H1 (cell line): ENCODE measurements around the gene SLC25A53. TPM values are rescaled to one million over a fixed set of nuclear protein-coding genes. Genes with fewer than 3 reads are reported as not detected.

Source experiments
- CTCF ChIA-PET: fragments of 300-600 bp; sonication (Branson Sonifier 250); formaldehyde crosslinking; loops from one replicate; lab custom pipeline; 2021; ENCODE audit not compliant: partially characterized antibody; lab: Charles Lee
- POLR2A ChIA-PET: fragments of 300-600 bp; sonication (Branson Sonifier 250); formaldehyde crosslinking; loops from one replicate; lab custom pipeline; 2021; ENCODE audit warnings: inconsistent platforms; ENCODE audit not compliant: partially characterized antibody; lab: Charles Lee
- DNase-seq, 2 experiments: peaks; one replicate each; pipeline versions ENCODE4 v3.0.0 to v3.0.0-alpha.2; 2010 to 2022; ENCODE audit warnings: low spot score in 2 of 2, low read depth in 1 of 2, mixed read lengths in 1 of 2
- FAIRE-seq: peaks from 2 replicates; lab custom pipeline; 2011; peaks lifted over from hg19 to GRCh38; lab: Jason Lieb, UNC
- H2AFZ ChIP-seq: 2 replicates; pipeline ENCODE4 v1.8.1; 2012; ENCODE audit warnings: low read length, inconsistent platforms
- H2AK5ac ChIP-seq: 2 replicates; pipeline ENCODE4 v1.6.1; 2013; ENCODE audit warnings: low read depth, low read length
- H2BK120ac ChIP-seq: replicated peaks from 2 replicates; pipeline ENCODE3; 2013; ENCODE audit warnings: low read depth, low read length, inconsistent platforms
- H2BK12ac ChIP-seq: 2 replicates; pipeline ENCODE4 v1.6.1; 2013; ENCODE audit warnings: low read depth, low read length
- H2BK15ac ChIP-seq: 2 replicates; pipeline ENCODE4 v1.6.1; 2013; ENCODE audit warnings: low read length
- H2BK20ac ChIP-seq: 2 replicates; pipeline ENCODE4 v1.6.1; 2013; ENCODE audit warnings: low read length
- H2BK5ac ChIP-seq: 2 replicates; pipeline ENCODE4 v1.6.1; 2013; ENCODE audit warnings: low read depth, low read length
- H3K14ac ChIP-seq: 2 replicates; pipeline ENCODE4 v1.6.1; 2013; ENCODE audit warnings: inconsistent platforms; ENCODE audit not compliant: insufficient read length
- H3K18ac ChIP-seq: 2 replicates; pipeline ENCODE4 v1.6.1; 2013; ENCODE audit warnings: low read length; ENCODE audit errors: extremely low read depth
- H3K23ac ChIP-seq: 2 replicates; pipeline ENCODE4 v1.6.1; 2013; ENCODE audit warnings: inconsistent platforms; ENCODE audit not compliant: insufficient read length
- H3K23me2 ChIP-seq: 2 replicates; pipeline ENCODE4 v1.6.1; 2013; ENCODE audit warnings: low read depth, low read length
- H3K27ac ChIP-seq: 2 replicates; pipeline ENCODE4 v1.6.1; 2011; ENCODE audit warnings: low read depth, low read length, inconsistent platforms
- H3K27me3 ChIP-seq, 4 experiments: replicated peaks in 1 of 4; 1 replicate in 1 of 4; 2 replicates in 3 of 4; pipeline versions ENCODE4 v1.6.1 to v1.8.1; 2011 to 2013; ENCODE audit warnings: low read length in 3 of 4, mild to moderate bottlenecking in 3 of 4, inconsistent platforms in 2 of 4, mixed read lengths in 2 of 4, moderate library complexity in 1 of 4; ENCODE audit not compliant: control insufficient read depth in 3 of 4, insufficient read depth in 3 of 4; ENCODE audit errors: extremely low read depth in 1 of 4
- H3K36me3 ChIP-seq, 4 experiments: 2 replicates each; pipeline versions ENCODE4 v1.6.1 to v1.8.1; 2011 to 2013; ENCODE audit warnings: mild to moderate bottlenecking in 4 of 4, low read length in 3 of 4, moderate library complexity in 2 of 4, control low read depth in 1 of 4, inconsistent platforms in 1 of 4; ENCODE audit not compliant: insufficient read depth in 4 of 4, control insufficient read depth in 2 of 4
- H3K4ac ChIP-seq: replicated peaks from 2 replicates; pipeline ENCODE3; 2013; ENCODE audit warnings: low read length, low read depth, mixed read lengths, inconsistent platforms; ENCODE audit not compliant: insufficient read length
- H3K4me1 ChIP-seq, 4 experiments: replicated peaks in 1 of 4; 1 replicate in 1 of 4; 2 replicates in 3 of 4; pipeline versions ENCODE4 v1.6.1 to v1.8.1; 2011 to 2013; ENCODE audit warnings: low read length in 3 of 4, inconsistent platforms in 2 of 4, mixed read lengths in 1 of 4; ENCODE audit not compliant: insufficient read depth in 4 of 4, control insufficient read depth in 3 of 4
- H3K4me2 ChIP-seq, 2 experiments: 2 replicates each; pipeline versions ENCODE4 v1.6.1 to v1.8.1; 2011 to 2013; ENCODE audit warnings: low read depth in 2 of 2, low read length in 2 of 2, control low read depth in 1 of 2, inconsistent platforms in 1 of 2, mild to moderate bottlenecking in 1 of 2; ENCODE audit not compliant: insufficient read depth in 1 of 2
- H3K4me3 ChIP-seq, 4 experiments: fragments of 200-600, 300-600 bp in 1 of 4; sonication (generic), shearing (Covaris generic), sonication (Bioruptor Twin) in 1 of 4; 2 replicates each; pipeline versions ENCODE4 v1.5.1 to v1.8.1; 2011 to 2016; ENCODE audit warnings: low read length in 4 of 4, low read depth in 3 of 4, control low read depth in 2 of 4, inconsistent platforms in 2 of 4, mild to moderate bottlenecking in 2 of 4, mixed read lengths in 1 of 4, moderate library complexity in 1 of 4; ENCODE audit not compliant: insufficient read depth in 2 of 4; ENCODE audit errors: extremely low read depth in 1 of 4
- H3K56ac ChIP-seq: replicated peaks from 2 replicates; pipeline ENCODE3; 2013; ENCODE audit warnings: low read depth, mild to moderate bottlenecking, mixed read lengths, low read length, inconsistent platforms; ENCODE audit not compliant: insufficient read length
- H3K79me1 ChIP-seq: 2 replicates; pipeline ENCODE4 v1.6.1; 2013; ENCODE audit warnings: low read depth, low read length, control low read depth
- H3K79me2 ChIP-seq, 2 experiments: 2 replicates each; pipeline versions ENCODE4 v1.6.1 to v1.8.1; 2012 to 2013; ENCODE audit warnings: low read length in 2 of 2, mild to moderate bottlenecking in 2 of 2, inconsistent platforms in 1 of 2; ENCODE audit not compliant: insufficient read depth in 2 of 2, control insufficient read depth in 1 of 2
- H3K9ac ChIP-seq, 4 experiments: replicated peaks in 1 of 4; 1 replicate in 1 of 4; 2 replicates in 3 of 4; pipeline versions ENCODE4 v1.6.1 to v1.8.1; 2011 to 2013; ENCODE audit warnings: low read depth in 3 of 4, low read length in 3 of 4, control low read depth in 2 of 4, mild to moderate bottlenecking in 2 of 4, moderate library complexity in 2 of 4, inconsistent platforms in 1 of 4; ENCODE audit errors: extremely low read depth in 1 of 4
- H3K9me3 ChIP-seq, 2 experiments: 2 replicates each; pipeline versions ENCODE4 v1.6.1 to v1.8.1; 2012 to 2013; ENCODE audit warnings: mild to moderate bottlenecking in 2 of 2, moderate library complexity in 2 of 2, control low read depth in 1 of 2, inconsistent platforms in 1 of 2, low read depth in 1 of 2, low read length in 1 of 2, mixed read lengths in 1 of 2; ENCODE audit not compliant: insufficient read depth in 2 of 2
- H4K20me1 ChIP-seq, 2 experiments: replicated peaks in 1 of 2; 2 replicates each; pipeline versions ENCODE3 to v1.8.1; 2011 to 2013; ENCODE audit warnings: inconsistent platforms in 2 of 2, low read length in 2 of 2, mild to moderate bottlenecking in 1 of 2; ENCODE audit not compliant: insufficient read depth in 2 of 2, control insufficient read depth in 1 of 2
- H4K5ac ChIP-seq: 2 replicates; pipeline ENCODE4 v1.6.1; 2013; ENCODE audit warnings: low read length, low read depth, mixed read lengths, inconsistent platforms; ENCODE audit not compliant: insufficient read length
- H4K8ac ChIP-seq: 2 replicates; pipeline ENCODE4 v1.8.0; 2013; ENCODE audit warnings: mild to moderate bottlenecking, moderate library complexity, low read length, inconsistent platforms; ENCODE audit not compliant: insufficient read depth; ENCODE audit errors: extremely low read depth
- H4K91ac ChIP-seq: replicated peaks from 2 replicates; pipeline ENCODE3; 2013; ENCODE audit warnings: low read length, mixed read lengths, inconsistent platforms; ENCODE audit not compliant: insufficient read length
- ASH2L ChIP-seq: fragments of 200-600, 300-600 bp; sonication (generic); IDR thresholded peaks from one replicate; pipeline ENCODE4 v1.7.1; 2017; ENCODE audit warnings: low read length
- GTF2F1 ChIP-seq: IDR thresholded peaks from 2 replicates; pipeline ENCODE4 v1.6.1; 2012; ENCODE audit warnings: low read depth, low read length, improper control_type of control experiment, borderline replicate concordance
- KDM5A ChIP-seq: fragments of 200-600 bp; IDR thresholded peaks from 2 replicates; pipeline ENCODE4 v1.7.1; 2012; ENCODE audit warnings: mild to moderate bottlenecking, low read length, inconsistent platforms, mixed read lengths
- RXRA ChIP-seq: IDR thresholded peaks from 2 replicates; pipeline ENCODE4 v1.6.1; 2011; ENCODE audit warnings: low read depth, mild to moderate bottlenecking, low read length, moderate library complexity; ENCODE audit not compliant: insufficient read depth
- SAP30 ChIP-seq: fragments of 300-600 bp; sonication (generic); IDR thresholded peaks from 2 replicates; pipeline ENCODE4 v1.7.1; 2012; ENCODE audit warnings: low read length, moderate library complexity, mild to moderate bottlenecking, inconsistent platforms; ENCODE audit not compliant: insufficient read depth, insufficient replicate concordance
- TAF1 ChIP-seq: IDR thresholded peaks from 2 replicates; pipeline ENCODE4 v1.6.1; 2011; ENCODE audit warnings: mild to moderate bottlenecking, low read depth, low read length
- WGBS, 2 experiments: shearing (Covaris generic) in 1 of 2; methylation state at CpG; one replicate each; pipeline versions ENCODE4 v1.1.6 to v1.1.7; 2013 to 2015; ENCODE audit warnings: low lambda C conversion rate in 2 of 2, mixed read lengths in 2 of 2, inconsistent platforms in 1 of 2, low coverage in 1 of 2, missing lambda C conversion rate in 1 of 2; ENCODE audit not compliant: insufficient replicate concordance in 2 of 2, insufficient coverage in 1 of 2, insufficient read length in 1 of 2; ENCODE audit errors: extremely low coverage in 1 of 2, missing lambda C conversion rate in 1 of 2; 5-methylcytosine and 5-hydroxymethylcytosine counted together
- polyA plus RNA-seq, 7 experiments: library from polyadenylated mRNA; depleted of rRNA in 3 of 7; stranded (reverse) in 5 of 7; unstranded in 2 of 7; fragments of >200 nt in 5 of 7; fragments of 200-250 nt in 2 of 7; gene quantifications; 1 replicate in 5 of 7; 2 replicates in 1 of 7; 4 replicates in 1 of 7; pipeline versions ENCODE4 v1.2.1 to v1.2.3, GENCODE V29; 2011 to 2013; ENCODE audit warnings: missing spikeins in 2 of 7, mixed read lengths in 2 of 7
- total RNA-seq: library from RNA; stranded (reverse); fragmentation: NEBNext Ultra II Directional; extraction: Animal tissue kit (Norgen Biotek cat#: 25700); gene quantifications from 2 replicates; pipeline ENCODE4 v1.2.1, GENCODE V29; 2021
- TF ChIP-seq, protein P1 (sequence below): IDR thresholded peaks from 2 replicates; pipeline ENCODE4 v1.6.1; 2011; ENCODE audit warnings: low read depth, mild to moderate bottlenecking, low read length; ENCODE audit not compliant: insufficient read depth
- TF ChIP-seq, protein P2 (sequence below): IDR thresholded peaks from 2 replicates; pipeline ENCODE4 v1.6.1; 2012; ENCODE audit warnings: inconsistent platforms

SLC25A53 gene
- total and polyA plus RNA-seq, 2 of the 8 experiments (the other 6 are each of a cell fraction or from before 2014, with no cell fraction given): 2.4 to 4.2 TPM

DNA sequence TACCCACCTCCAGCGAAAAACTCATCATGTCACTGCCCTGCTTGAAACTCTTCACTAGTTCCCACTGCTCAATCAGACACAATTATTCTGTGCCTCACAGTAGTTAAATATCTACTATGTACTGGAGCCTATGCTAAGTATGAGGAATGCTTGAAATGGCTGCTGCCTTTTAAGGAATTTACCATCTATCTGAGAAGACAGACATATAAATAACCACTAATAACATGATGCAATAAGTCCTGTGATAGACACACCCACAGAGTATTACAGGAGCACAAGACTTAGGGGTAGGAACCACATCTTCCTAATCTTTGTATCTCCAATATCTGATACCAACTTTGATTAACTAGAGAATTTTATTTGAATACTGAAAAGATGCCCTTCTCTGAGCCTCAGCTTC is 21.1 kb downstream of the SLC25A53 start:
- Histone ChIP-seq H2BK120ac (no peak overlapping the region), H2BK12ac (no peak overlapping the region), H4K20me1 (no peaks in the 10 kb centered on the region), H3K79me2 (no peaks in the 10 kb centered on the region), H3K4me3 (no peak overlapping the region), H2BK20ac (no peak overlapping the region), H4K5ac (no peak overlapping the region), H3K18ac (no peak overlapping the region), H3K4me1 (no peaks in the 10 kb centered on the region), H3K23ac (no peak overlapping the region), H3K14ac (no peak overlapping the region), H3K23me2 (0 out of 2 replicates have a peak, but pooled peaks cover 2% of the 10 kb centered on the region), H3K27me3 (no peaks in the 10 kb centered on the region), H2BK5ac (no peak overlapping the region), H3K9ac (no peak overlapping the region), H3K4me2 (0 out of 4 replicates have a peak overlapping the region, but pooled peaks of 1 of the 2 experiments have one; percentile 43), H3K56ac (no peak overlapping the region), H4K91ac (no peak overlapping the region), H3K36me3 (no peaks in the 10 kb centered on the region), H3K9me3 (no peaks in the 10 kb centered on the region), H3K79me1 (no peaks in the 10 kb centered on the region), H2AK5ac (no peak overlapping the region), H4K8ac (no peak overlapping the region), H2AFZ (no peak overlapping the region), H2BK15ac (no peak overlapping the region), H3K4ac (no peak overlapping the region), H3K27ac (no peak overlapping the region)
- WGBS, 2 experiments: 75% methylated on average over 1 of the region's 1 CpG; no CpG with 5 or more reads in 1 of the 2 experiments
- POLR2A ChIA-PET: no interaction called here
- FAIRE-seq (no peak), DNase-seq (no peak)
- CTCF ChIA-PET: interaction anchor here (0.6 to 3.0 kb wide), 7 partner anchors 10 to 296 kb away, joined by 3 to 10 read pairs (median 4); no protein-coding TSS in a partner anchor
- no peak for TF ChIP-seq KDM5A
- TF ChIP-seq GTF2F1: no peak
- TF ChIP-seq, protein P1, sequence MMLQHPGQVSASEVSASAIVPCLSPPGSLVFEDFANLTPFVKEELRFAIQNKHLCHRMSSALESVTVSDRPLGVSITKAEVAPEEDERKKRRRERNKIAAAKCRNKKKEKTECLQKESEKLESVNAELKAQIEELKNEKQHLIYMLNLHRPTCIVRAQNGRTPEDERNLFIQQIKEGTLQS: no peak
- TF ChIP-seq RXRA: no peak
- no peak for TF ChIP-seq SAP30
- TF ChIP-seq ASH2L: no peak
- TF ChIP-seq, protein P2, sequence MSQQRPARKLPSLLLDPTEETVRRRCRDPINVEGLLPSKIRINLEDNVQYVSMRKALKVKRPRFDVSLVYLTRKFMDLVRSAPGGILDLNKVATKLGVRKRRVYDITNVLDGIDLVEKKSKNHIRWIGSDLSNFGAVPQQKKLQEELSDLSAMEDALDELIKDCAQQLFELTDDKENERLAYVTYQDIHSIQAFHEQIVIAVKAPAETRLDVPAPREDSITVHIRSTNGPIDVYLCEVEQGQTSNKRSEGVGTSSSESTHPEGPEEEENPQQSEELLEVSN: no peak
- TF ChIP-seq TAF1: no peak
